Mesodermal cell (in vitro differentiated cells): ENCODE data around the gene SYNPR.
"Not testable (repeated sequence)": the region's sequence is repeated elsewhere in the genome, so short reads cannot be mapped to it uniquely, and the experiment has no call there.

Experiments
- H3K27ac ChIP-seq: 2 replicates; pipeline ENCODE4 v1.7.0; 2013; ENCODE audit warnings: mild to moderate bottlenecking, low read depth, low read length, moderate library complexity; ENCODE audit not compliant: severe bottlenecking
- H3K36me3 ChIP-seq: 2 replicates; pipeline ENCODE4 v1.7.1; 2013; ENCODE audit warnings: mild to moderate bottlenecking, low read length, moderate library complexity; ENCODE audit not compliant: control insufficient read depth, insufficient read depth
- H3K4me1 ChIP-seq: one replicate; pipeline ENCODE4 v1.7.1; 2013; ENCODE audit warnings: mild to moderate bottlenecking, low read length; ENCODE audit not compliant: insufficient read depth, control insufficient read depth, poor library complexity, severe bottlenecking
- H3K4me3 ChIP-seq: 2 replicates; pipeline ENCODE4 v1.7.0; 2013; ENCODE audit warnings: low read length, control low read depth, mild to moderate bottlenecking; ENCODE audit not compliant: insufficient read depth, poor library complexity, severe bottlenecking; ENCODE audit errors: extremely low read depth
- H3K9me3 ChIP-seq: 2 replicates; pipeline ENCODE4 v1.7.1; 2013; ENCODE audit warnings: mild to moderate bottlenecking, low read length, moderate library complexity; ENCODE audit not compliant: control insufficient read depth
- WGBS, 2 experiments: methylation state at CpG; one replicate each; pipeline ENCODE4 v1.1.5; 2013; ENCODE audit warnings: missing lambda C conversion rate in 2 of 2; ENCODE audit not compliant: insufficient coverage in 2 of 2; 5-methylcytosine and 5-hydroxymethylcytosine counted together

Gene SYNPR

GRCh38 chr3:63644212-63644797, 366.2 kb downstream of the SYNPR start:
- H3K4me1 ChIP-seq: no peaks in the 10 kb centered on the region
- no peak overlapping the region for H3K27ac ChIP-seq
- H3K4me3 ChIP-seq: no peak overlapping the region
- H3K36me3 ChIP-seq: no peaks in the 10 kb centered on the region
- no peaks in the 10 kb centered on the region for H3K9me3 ChIP-seq
- WGBS, 2 experiments: 62 to 71% methylated on average over 4 to 5 of the region's 5 CpGs

GRCh38 chr3:63644928-63645781, 367.0 kb downstream of the SYNPR start:
- H3K4me3 ChIP-seq: peak overlapping the region; percentile 14
- not testable (repeated sequence) for H3K36me3 ChIP-seq, H3K27ac ChIP-seq, H3K9me3 ChIP-seq, H3K4me1 ChIP-seq
- 25 to 33% methylated on average over 17 to 23 of the region's 25 CpGs for WGBS, 2 experiments

- 81 to 85% methylated on average over 5 of the region's 5 CpGs for WGBS, 2 experiments
- H3K27ac ChIP-seq: no peak within 1 kb of the TSS
- no peak within 1 kb of the TSS for H3K4me3 ChIP-seq
- H3K36me3 ChIP-seq: no peaks in the 10 kb centered on the region
- H3K9me3 ChIP-seq: no peaks in the 10 kb centered on the region
- no peaks in the 10 kb centered on the region for H3K4me1 ChIP-seq
Measured at GRCh38 chr3:63652066-63652725, 374.1 kb downstream of the SYNPR start, which contains the start of gene SNTN. Gene SNTN, plus strand, starts transcription at chr3:63652675. Its CDS starts 13 bp downstream, at chr3:63652688.

- H3K4me1 ChIP-seq: no peaks in the 10 kb centered on the region
- H3K9me3 ChIP-seq: no peaks in the 10 kb centered on the region
- no peak overlapping the region for H3K4me3 ChIP-seq
- no peaks in the 10 kb centered on the region for H3K36me3 ChIP-seq
- 79 to 83% methylated on average over 2 to 4 of the region's 4 CpGs for WGBS, 2 experiments
- no peak overlapping the region for H3K27ac ChIP-seq
Measured at GRCh38 chr3:63654211-63654610, 376.1 kb downstream of the SYNPR start.

GRCh38 chr3:63654931-63655330, 376.8 kb downstream of the SYNPR start:
- no peaks in the 10 kb centered on the region for H3K4me1 ChIP-seq
- H3K4me3 ChIP-seq: no peak overlapping the region
- no peak overlapping the region for H3K27ac ChIP-seq
- no peaks in the 10 kb centered on the region for H3K9me3 ChIP-seq
- no peaks in the 10 kb centered on the region for H3K36me3 ChIP-seq
- 97 to 100% methylated on average over 4 to 5 of the region's 5 CpGs for WGBS, 2 experiments

- WGBS, 2 experiments: 50 to 60% methylated on average over 1 of the region's 4 CpGs
- Histone ChIP-seq H3K36me3 (no peaks in the 10 kb centered on the region), H3K4me1 (no peaks in the 10 kb centered on the region), H3K4me3 (no peak overlapping the region), H3K27ac (no peak overlapping the region), H3K9me3 (no peaks in the 10 kb centered on the region)
Measured at GRCh38 chr3:63655519-63655918, 377.4 kb downstream of the SYNPR start.

GRCh38 chr3:63656786-63657185, 378.7 kb downstream of the SYNPR start:
- H3K4me3 ChIP-seq: no peak overlapping the region
- WGBS, 2 experiments: 97 to 100% methylated on average over 4 of the region's 6 CpGs
- H3K4me1 ChIP-seq: no peaks in the 10 kb centered on the region
- no peak overlapping the region for H3K27ac ChIP-seq
- H3K9me3 ChIP-seq: no peaks in the 10 kb centered on the region
- H3K36me3 ChIP-seq: no peaks in the 10 kb centered on the region

GRCh38 chr3:63661242-63661641, 383.1 kb downstream of the SYNPR start:
- H3K36me3 ChIP-seq: no peaks in the 10 kb centered on the region
- H3K4me1 ChIP-seq: no peaks in the 10 kb centered on the region
- 83% methylated on average over 1 of the region's 1 CpG; no CpG with 5 or more reads in 1 of the 2 experiments for WGBS, 2 experiments
- H3K27ac ChIP-seq: no peak overlapping the region
- H3K9me3 ChIP-seq: no peaks in the 10 kb centered on the region
- H3K4me3 ChIP-seq: no peak overlapping the region

GRCh38 chr3:63662011-63662410, 383.9 kb downstream of the SYNPR start:
- Histone ChIP-seq H3K36me3 (no peaks in the 10 kb centered on the region), H3K4me1 (no peaks in the 10 kb centered on the region), H3K27ac (no peak overlapping the region), H3K4me3 (no peak overlapping the region), H3K9me3 (no peaks in the 10 kb centered on the region)
- WGBS, 2 experiments: 57 to 73% methylated on average over 3 to 4 of the region's 4 CpGs

GRCh38 chr3:63662500-63662899, 384.4 kb downstream of the SYNPR start:
- Histone ChIP-seq H3K36me3 (no peaks in the 10 kb centered on the region), H3K4me3 (no peak overlapping the region), H3K27ac (no peak overlapping the region), H3K4me1 (no peaks in the 10 kb centered on the region), H3K9me3 (no peaks in the 10 kb centered on the region)
